AG20443 (cell line): ENCODE data around the gene CRYBA4.

Experiments
- DNase-seq: peaks from one replicate; pipeline ENCODE4 v3.0.0; 2012; ENCODE audit warnings: low spot score, mixed read lengths

The CRYBA4 gene

DNA sequence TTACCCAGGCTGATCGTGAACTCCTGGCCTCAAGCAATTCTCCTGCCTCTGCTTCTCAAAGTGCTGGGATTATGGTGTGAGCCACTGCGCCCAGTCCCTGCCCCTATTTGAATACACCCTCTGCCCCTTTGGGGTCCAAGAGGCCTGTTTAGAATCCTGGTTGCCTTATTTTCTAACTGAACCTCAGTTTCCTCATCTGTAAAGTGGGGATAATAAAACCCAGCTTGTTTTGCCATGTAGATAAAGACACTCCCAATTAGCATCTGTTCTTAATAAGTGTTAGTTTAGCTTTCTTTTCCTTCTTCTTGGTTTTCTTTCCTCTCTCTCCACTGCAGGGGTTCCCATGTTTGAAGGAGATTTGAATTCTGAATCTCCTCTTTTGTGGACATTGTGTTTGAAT lies 40.4 kb downstream of the CRYBA4 start:
- no peak for DNase-seq

DNA sequence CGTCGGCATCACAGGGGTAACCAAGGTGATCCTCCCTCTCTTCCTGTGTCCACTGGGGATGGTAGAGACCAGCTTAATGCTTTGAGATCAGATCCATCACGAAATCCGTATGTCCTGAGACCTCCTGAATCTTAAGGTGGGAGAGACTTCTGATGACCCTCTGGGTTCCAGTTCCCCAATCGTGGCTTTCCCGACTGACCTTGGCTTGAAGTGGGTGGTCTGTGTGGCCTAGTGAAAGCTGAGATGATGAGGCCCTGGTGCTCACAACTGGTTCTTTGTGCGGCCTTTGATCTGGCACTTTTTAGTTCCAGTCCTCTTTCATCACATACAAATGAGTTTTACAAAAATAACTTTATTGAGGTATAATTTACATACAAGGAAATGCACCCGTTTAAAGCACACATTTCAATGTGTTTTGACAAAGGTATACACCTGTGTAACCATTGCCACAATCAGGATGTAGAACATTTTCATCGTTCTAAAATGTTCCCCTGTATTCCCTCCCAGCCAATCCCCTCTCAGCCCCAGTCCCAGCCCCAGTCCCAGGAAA lies 41.7 kb downstream of the CRYBA4 start:
- no peak for DNase-seq

GRCh38 chr22:26665813-26666231 lies 44.1 kb downstream of the CRYBA4 start:
- DNase-seq, result peak; percentile 55

- DNase-seq, result no peak
Observed at GRCh38 chr22:26667140-26667539, 45.4 kb downstream of the CRYBA4 start.

GRCh38 chr22:26669060-26669481 lies 47.3 kb downstream of the CRYBA4 start:
- peak; percentile 54 for DNase-seq

DNA sequence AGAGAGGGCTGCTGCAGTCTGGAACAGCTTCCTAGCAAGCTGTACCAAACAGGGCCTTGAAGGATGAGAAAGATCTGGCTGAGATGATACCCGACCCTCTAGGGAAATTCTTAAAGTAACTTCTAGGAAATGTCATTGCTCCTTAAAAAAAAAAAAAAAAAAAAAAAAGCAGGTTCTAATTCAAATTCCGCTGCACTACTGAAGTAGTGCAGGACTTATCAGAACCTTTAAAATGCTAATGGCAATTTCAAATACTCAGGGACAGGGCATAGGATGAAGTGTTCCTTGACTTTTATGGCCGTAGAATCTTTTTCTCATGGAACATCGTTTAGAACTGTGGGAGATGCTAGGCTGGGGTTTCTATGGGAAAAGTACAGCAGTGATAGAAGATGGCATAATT lies 48.7 kb downstream of the CRYBA4 start:
- DNase-seq, result no peak

- DNase-seq, result no peak
Observed at GRCh38 chr22:26671317-26672059, 49.7 kb downstream of the CRYBA4 start.

- no peak for DNase-seq
Observed at GRCh38 chr22:26672060-26672471, 50.3 kb downstream of the CRYBA4 start.

DNA sequence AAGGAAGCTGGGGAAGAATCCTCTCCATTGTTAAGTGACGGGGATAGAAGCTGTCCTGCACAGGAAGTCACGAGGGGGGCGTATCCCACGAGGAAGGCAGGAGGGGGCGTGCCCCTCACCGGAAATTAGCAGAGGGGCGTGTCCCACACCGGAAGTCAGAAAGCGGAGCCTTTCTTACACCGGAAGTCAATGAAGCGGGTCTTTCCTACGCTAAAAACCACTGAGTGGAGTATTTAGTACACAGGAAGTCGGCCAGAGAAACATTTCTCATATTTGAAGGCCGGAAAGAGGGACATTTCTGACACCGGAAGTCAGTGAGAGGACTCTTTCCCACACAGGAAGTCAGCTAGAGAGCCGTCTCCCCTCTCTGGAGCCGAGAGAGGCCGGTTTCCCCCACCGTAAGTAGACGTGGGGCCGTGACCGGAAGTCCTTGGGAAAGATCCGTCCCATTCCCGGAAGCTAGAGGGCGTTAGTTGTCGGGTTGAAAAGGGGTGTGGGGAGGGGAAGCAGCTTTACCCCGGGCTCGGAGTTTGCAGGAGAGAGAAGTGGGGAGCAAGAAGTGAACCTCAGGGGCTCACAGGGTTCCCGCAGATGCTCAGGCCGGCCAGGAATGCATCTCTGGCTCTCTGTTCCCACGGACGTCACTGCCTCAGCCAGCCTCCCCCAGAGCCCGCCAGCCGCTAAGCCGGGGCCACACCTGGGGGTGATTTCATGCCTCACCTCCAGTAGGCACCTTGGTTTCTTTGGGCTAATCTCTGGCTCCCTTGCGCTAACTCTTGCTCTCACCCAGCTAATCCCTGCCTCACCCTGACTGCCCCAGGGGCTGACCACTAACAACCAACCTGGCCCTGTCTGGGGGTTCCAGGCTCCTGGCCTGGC lies 51.1 kb downstream of the CRYBA4 start:
- DNase-seq, result peak; percentile 92

DNA sequence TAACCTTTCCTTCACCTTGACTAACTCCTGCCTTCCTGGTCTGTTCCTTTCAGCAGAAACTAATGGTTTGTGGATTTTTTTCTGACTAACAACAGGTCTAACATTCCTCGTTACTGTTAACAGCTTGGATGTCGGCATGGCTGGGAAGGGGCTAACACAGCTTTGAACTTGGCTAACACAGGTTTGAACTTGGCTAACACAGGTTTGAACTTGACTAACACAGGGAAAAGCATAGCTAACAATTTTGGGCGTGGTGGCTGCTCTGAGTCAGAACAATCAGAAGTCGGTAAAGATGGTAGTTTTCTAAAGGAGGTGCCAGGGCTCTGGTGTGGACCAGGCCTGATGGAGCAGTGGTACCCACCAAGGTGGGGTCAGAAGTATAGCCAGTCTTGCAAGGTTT lies 51.7 kb downstream of the CRYBA4 start:
- peak; percentile 41 for DNase-seq

DNA sequence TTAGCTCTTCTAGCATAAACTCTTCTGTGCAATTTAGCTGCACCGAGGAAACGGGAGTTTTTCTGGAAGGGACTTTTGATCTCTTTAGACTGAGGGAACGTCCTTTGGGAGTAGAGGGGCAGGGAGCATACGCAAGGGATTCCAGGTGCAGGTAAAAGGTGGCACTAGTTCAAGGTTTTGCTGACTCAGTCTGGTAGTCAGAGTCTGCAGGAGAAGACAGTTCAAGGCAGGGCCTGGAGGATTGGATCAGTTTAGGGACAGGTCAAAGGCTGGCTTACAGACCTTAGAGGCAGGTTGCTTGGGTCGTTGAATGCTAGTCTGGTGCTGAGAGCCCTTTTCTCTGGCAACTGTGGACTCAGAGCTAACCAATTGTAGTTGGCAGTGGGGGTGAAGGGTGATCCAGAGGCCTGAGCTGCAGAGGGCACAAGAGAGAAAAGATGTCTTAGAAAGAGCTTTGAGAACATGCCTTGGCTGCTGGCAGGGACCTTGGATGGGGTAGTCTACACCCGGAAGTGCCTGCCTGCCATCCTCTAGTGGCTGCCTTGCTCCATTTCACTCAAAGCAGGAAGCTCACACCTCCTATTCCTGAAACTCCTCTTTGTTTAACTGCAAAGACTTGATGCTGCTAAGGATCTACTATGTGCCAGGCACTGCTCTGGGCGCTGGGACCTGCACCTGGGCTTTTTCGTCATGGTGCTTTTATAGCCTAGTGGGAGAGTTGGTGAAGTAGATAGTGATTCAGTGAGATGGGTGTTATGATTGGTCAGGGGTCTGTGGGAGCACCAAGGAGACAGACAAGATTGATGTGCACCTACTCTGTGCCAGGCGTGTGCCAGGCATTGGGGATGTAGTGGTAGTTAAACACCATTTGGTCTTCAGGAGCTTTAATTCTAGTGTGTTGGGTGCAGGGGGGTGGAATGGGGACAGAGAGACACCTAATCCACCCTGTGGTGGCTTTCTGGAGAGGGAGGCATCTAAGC lies 52.7 kb downstream of the CRYBA4 start:
- peak; percentile 16 for DNase-seq

DNA sequence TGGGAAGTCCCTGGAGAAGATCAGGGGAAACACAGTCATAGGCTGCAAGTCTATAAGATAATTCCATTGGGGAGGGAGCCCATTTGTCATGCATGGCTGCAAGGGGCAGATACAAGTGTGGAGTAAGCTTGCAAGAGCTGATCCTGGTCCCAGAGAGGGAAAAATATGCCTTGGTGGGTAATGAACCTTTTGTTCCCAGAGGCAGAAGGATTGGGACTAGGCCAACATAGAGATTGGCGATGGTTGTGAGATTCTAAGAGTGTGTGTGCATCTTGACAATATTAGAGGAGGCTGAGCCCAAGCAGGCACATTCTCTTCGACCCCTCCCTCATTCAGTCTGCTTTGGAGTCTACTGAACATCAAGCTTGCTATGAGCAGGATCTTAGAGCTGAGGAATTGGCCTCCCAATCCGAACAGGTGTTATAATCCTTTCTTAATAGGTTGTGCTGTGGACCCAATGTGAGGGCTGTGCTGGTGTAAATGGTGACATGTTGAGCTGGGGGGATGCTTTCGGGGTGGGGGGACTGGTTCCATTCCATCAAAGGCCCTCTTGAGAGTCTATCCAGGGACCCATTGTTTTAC lies 54.0 kb downstream of the CRYBA4 start:
- no peak for DNase-seq

- DNase-seq, result no peak
Observed at GRCh38 chr22:26677217-26677616, 55.5 kb downstream of the CRYBA4 start.

GRCh38 chr22:26679003-26679629 lies 57.4 kb downstream of the CRYBA4 start:
- DNase-seq, result peak; percentile 87
